ENCODE data around the gene MAVS. TPM values are rescaled to one million over a fixed set of nuclear protein-coding genes. Genes with fewer than 3 reads are reported as not detected.

The MAVS gene
- 10 to 100 TPM; 25.5 to 26.2 (median 25.6) TPM for total RNA-seq

GRCh38 chr20:3846740-3847428 lies at the start of gene MAVS:
TSS of gene MAVS (plus strand) at chr20:3846834. CDS start at chr20:3854625, 7,791 bp downstream.
- peak within 1 kb of the TSS; percentile 88 for H3K4me3 Mint-ChIP-seq
- H3K9me3 Mint-ChIP-seq, result no peaks in the 10 kb centered on the region
- no peaks in the 10 kb centered on the region for H3K27me3 Mint-ChIP-seq (ENCODE audit: low read depth)
- ATAC-seq (peak; percentile 99), DNase-seq (peak; percentile 81)
- H3K4me1 Mint-ChIP-seq (ENCODE audit: low read depth), result peaks cover 23% of the 10 kb centered on the region
- H3K36me3 Mint-ChIP-seq (ENCODE audit: insufficient read depth), result no peaks in the 10 kb centered on the region

GRCh38 chr20:3797226-3797545 lies 49.4 kb upstream of the MAVS start:
- no peak for DNase-seq
- Mint-ChIP-seq H3K36me3 (ENCODE audit: insufficient read depth) (peaks cover 8% of the 10 kb centered on the region), H3K9me3 (no peaks in the 10 kb centered on the region), H3K4me1 (ENCODE audit: low read depth) (peaks cover 62% of the 10 kb centered on the region), H3K4me3 (peak overlapping the region; percentile 90), H3K27me3 (ENCODE audit: low read depth) (no peaks in the 10 kb centered on the region)
- no peak for ATAC-seq

- ATAC-seq (peak; percentile 22 to 27), DNase-seq (no peak)
- Mint-ChIP-seq H3K4me1 (ENCODE audit: low read depth) (peaks cover 67% of the 10 kb centered on the region), H3K9me3 (no peaks in the 10 kb centered on the region), H3K4me3 (peak overlapping the region; percentile 90), H3K36me3 (ENCODE audit: insufficient read depth) (peaks cover 13% of the 10 kb centered on the region), H3K27me3 (ENCODE audit: low read depth) (no peaks in the 10 kb centered on the region)
Observed at GRCh38 chr20:3797592-3798372, 48.9 kb upstream of the MAVS start.

- Mint-ChIP-seq H3K9me3 (no peaks in the 10 kb centered on the region), H3K4me1 (ENCODE audit: low read depth) (peaks cover 69% of the 10 kb centered on the region), H3K36me3 (ENCODE audit: insufficient read depth) (peaks cover 19% of the 10 kb centered on the region), H3K4me3 (peak overlapping the region; percentile 90), H3K27me3 (ENCODE audit: low read depth) (no peaks in the 10 kb centered on the region)
- no peak for ATAC-seq
- DNase-seq, result no peak
Observed at GRCh38 chr20:3798373-3798768, 48.3 kb upstream of the MAVS start.

- Mint-ChIP-seq H3K27me3 (ENCODE audit: low read depth) (no peaks in the 10 kb centered on the region), H3K9me3 (no peaks in the 10 kb centered on the region), H3K36me3 (ENCODE audit: insufficient read depth) (peaks cover 24% of the 10 kb centered on the region), H3K4me1 (ENCODE audit: low read depth) (peaks cover 74% of the 10 kb centered on the region), H3K4me3 (peak overlapping the region; percentile 90)
- DNase-seq (no peak), ATAC-seq (no peak)
Observed at GRCh38 chr20:3798908-3799248, 47.8 kb upstream of the MAVS start.

GRCh38 chr20:3800256-3800877 lies 46.3 kb upstream of the MAVS start:
- Mint-ChIP-seq H3K27me3 (ENCODE audit: low read depth) (no peaks in the 10 kb centered on the region), H3K9me3 (no peaks in the 10 kb centered on the region), H3K36me3 (ENCODE audit: insufficient read depth) (peaks cover 35% of the 10 kb centered on the region), H3K4me1 (ENCODE audit: low read depth) (peaks cover 79% of the 10 kb centered on the region), H3K4me3 (no peak overlapping the region)
- ATAC-seq (no peak), DNase-seq (no peak)

- ATAC-seq (no peak), DNase-seq (no peak)
- Mint-ChIP-seq H3K4me3 (no peak overlapping the region), H3K36me3 (ENCODE audit: insufficient read depth) (peaks cover 40% of the 10 kb centered on the region), H3K9me3 (no peaks in the 10 kb centered on the region), H3K27me3 (ENCODE audit: low read depth) (no peaks in the 10 kb centered on the region), H3K4me1 (ENCODE audit: low read depth) (peaks cover 78% of the 10 kb centered on the region)
Observed at GRCh38 chr20:3800878-3801260, 45.8 kb upstream of the MAVS start.

- H3K4me1 Mint-ChIP-seq (ENCODE audit: low read depth), result peaks cover 81% of the 10 kb centered on the region
- no peak for ATAC-seq
- H3K4me3 Mint-ChIP-seq, result no peak overlapping the region
- no peaks in the 10 kb centered on the region for H3K9me3 Mint-ChIP-seq
- H3K27me3 Mint-ChIP-seq (ENCODE audit: low read depth), result no peaks in the 10 kb centered on the region
- DNase-seq, result no peak
- H3K36me3 Mint-ChIP-seq (ENCODE audit: insufficient read depth), result peaks cover 42% of the 10 kb centered on the region
Observed at GRCh38 chr20:3801299-3801698, 45.3 kb upstream of the MAVS start.

GRCh38 chr20:3801846-3802245 lies 44.8 kb upstream of the MAVS start:
- no peak overlapping the region for H3K4me3 Mint-ChIP-seq
- H3K36me3 Mint-ChIP-seq (ENCODE audit: insufficient read depth), result peaks cover 43% of the 10 kb centered on the region
- no peak for DNase-seq
- ATAC-seq, result no peak
- no peaks in the 10 kb centered on the region for H3K27me3 Mint-ChIP-seq (ENCODE audit: low read depth)
- H3K4me1 Mint-ChIP-seq (ENCODE audit: low read depth), result peaks cover 82% of the 10 kb centered on the region
- no peaks in the 10 kb centered on the region for H3K9me3 Mint-ChIP-seq

- no peaks in the 10 kb centered on the region for H3K27me3 Mint-ChIP-seq (ENCODE audit: low read depth)
- ATAC-seq (no peak), DNase-seq (no peak)
- H3K36me3 Mint-ChIP-seq (ENCODE audit: insufficient read depth), result peaks cover 41% of the 10 kb centered on the region
- no peaks in the 10 kb centered on the region for H3K9me3 Mint-ChIP-seq
- H3K4me3 Mint-ChIP-seq, result no peak overlapping the region
- H3K4me1 Mint-ChIP-seq (ENCODE audit: low read depth), result peaks cover 82% of the 10 kb centered on the region
Observed at GRCh38 chr20:3802524-3803239, 44.0 kb upstream of the MAVS start.

- H3K36me3 Mint-ChIP-seq (ENCODE audit: insufficient read depth), result peaks cover 40% of the 10 kb centered on the region
- DNase-seq, result no peak
- H3K9me3 Mint-ChIP-seq, result no peaks in the 10 kb centered on the region
- no peak overlapping the region for H3K4me3 Mint-ChIP-seq
- no peaks in the 10 kb centered on the region for H3K27me3 Mint-ChIP-seq (ENCODE audit: low read depth)
- no peak for ATAC-seq
- peaks cover 82% of the 10 kb centered on the region for H3K4me1 Mint-ChIP-seq (ENCODE audit: low read depth)
Observed at GRCh38 chr20:3803289-3803688, 43.3 kb upstream of the MAVS start.

- no peak for DNase-seq
- Mint-ChIP-seq H3K4me3 (no peak overlapping the region), H3K27me3 (ENCODE audit: low read depth) (no peaks in the 10 kb centered on the region), H3K9me3 (no peaks in the 10 kb centered on the region), H3K36me3 (ENCODE audit: insufficient read depth) (peaks cover 40% of the 10 kb centered on the region), H3K4me1 (ENCODE audit: low read depth) (peaks cover 78% of the 10 kb centered on the region)
- ATAC-seq, result no peak
Observed at GRCh38 chr20:3803854-3804253, 42.8 kb upstream of the MAVS start.

- Mint-ChIP-seq H3K4me3 (no peak overlapping the region), H3K27me3 (ENCODE audit: low read depth) (no peaks in the 10 kb centered on the region), H3K9me3 (no peaks in the 10 kb centered on the region), H3K4me1 (ENCODE audit: low read depth) (peaks cover 74% of the 10 kb centered on the region), H3K36me3 (ENCODE audit: insufficient read depth) (peaks cover 40% of the 10 kb centered on the region)
- no peak for DNase-seq
- no peak for ATAC-seq
Observed at GRCh38 chr20:3804254-3804751, 42.3 kb upstream of the MAVS start.

GRCh38 chr20:3804781-3805180 lies 41.9 kb upstream of the MAVS start:
- ATAC-seq (no peak), DNase-seq (no peak)
- H3K36me3 Mint-ChIP-seq (ENCODE audit: insufficient read depth), result peaks cover 40% of the 10 kb centered on the region
- H3K27me3 Mint-ChIP-seq (ENCODE audit: low read depth), result no peaks in the 10 kb centered on the region
- peaks cover 69% of the 10 kb centered on the region for H3K4me1 Mint-ChIP-seq (ENCODE audit: low read depth)
- H3K4me3 Mint-ChIP-seq, result no peak overlapping the region
- no peaks in the 10 kb centered on the region for H3K9me3 Mint-ChIP-seq

Data from activated T-cell treated with anti-CD3 and anti-CD28 coated beads, Interleukin-2, amount 50 U/mL, for 4 hours (primary cell).